Choroid plexus epithelial cell (primary cell): ENCODE data around the gene NPM3.

Experiments
- DNase-seq: peaks from one replicate; pipeline ENCODE4 v3.0.0-alpha.2; 2010; ENCODE audit warnings: low read depth
- H3K4me3 ChIP-seq: 2 replicates; pipeline ENCODE4 v1.5.1; 2011; ENCODE audit warnings: low read depth, mild to moderate bottlenecking, control low read depth, low read length, moderate library complexity
- TF ChIP-seq, protein P1 (sequence below): conservative IDR thresholded peaks from 2 replicates; pipeline ENCODE4 v1.5.1; 2011; ENCODE audit warnings: low read depth, mild to moderate bottlenecking, control low read depth, inconsistent platforms, low read length, moderate library complexity

The NPM3 gene, protein sequence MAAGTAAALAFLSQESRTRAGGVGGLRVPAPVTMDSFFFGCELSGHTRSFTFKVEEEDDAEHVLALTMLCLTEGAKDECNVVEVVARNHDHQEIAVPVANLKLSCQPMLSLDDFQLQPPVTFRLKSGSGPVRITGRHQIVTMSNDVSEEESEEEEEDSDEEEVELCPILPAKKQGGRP

GRCh38 chr10:101782811-101783735 lies at the start of gene NPM3:
TSS of gene NPM3 (minus strand) at chr10:101783446. CDS start at chr10:101783390, 56 bp downstream.
- TF ChIP-seq, protein P1, sequence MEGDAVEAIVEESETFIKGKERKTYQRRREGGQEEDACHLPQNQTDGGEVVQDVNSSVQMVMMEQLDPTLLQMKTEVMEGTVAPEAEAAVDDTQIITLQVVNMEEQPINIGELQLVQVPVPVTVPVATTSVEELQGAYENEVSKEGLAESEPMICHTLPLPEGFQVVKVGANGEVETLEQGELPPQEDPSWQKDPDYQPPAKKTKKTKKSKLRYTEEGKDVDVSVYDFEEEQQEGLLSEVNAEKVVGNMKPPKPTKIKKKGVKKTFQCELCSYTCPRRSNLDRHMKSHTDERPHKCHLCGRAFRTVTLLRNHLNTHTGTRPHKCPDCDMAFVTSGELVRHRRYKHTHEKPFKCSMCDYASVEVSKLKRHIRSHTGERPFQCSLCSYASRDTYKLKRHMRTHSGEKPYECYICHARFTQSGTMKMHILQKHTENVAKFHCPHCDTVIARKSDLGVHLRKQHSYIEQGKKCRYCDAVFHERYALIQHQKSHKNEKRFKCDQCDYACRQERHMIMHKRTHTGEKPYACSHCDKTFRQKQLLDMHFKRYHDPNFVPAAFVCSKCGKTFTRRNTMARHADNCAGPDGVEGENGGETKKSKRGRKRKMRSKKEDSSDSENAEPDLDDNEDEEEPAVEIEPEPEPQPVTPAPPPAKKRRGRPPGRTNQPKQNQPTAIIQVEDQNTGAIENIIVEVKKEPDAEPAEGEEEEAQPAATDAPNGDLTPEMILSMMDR: no peak
- H3K4me3 ChIP-seq: peak within 1 kb of the TSS; percentile 63
- peak; percentile 82 for DNase-seq

DNA sequence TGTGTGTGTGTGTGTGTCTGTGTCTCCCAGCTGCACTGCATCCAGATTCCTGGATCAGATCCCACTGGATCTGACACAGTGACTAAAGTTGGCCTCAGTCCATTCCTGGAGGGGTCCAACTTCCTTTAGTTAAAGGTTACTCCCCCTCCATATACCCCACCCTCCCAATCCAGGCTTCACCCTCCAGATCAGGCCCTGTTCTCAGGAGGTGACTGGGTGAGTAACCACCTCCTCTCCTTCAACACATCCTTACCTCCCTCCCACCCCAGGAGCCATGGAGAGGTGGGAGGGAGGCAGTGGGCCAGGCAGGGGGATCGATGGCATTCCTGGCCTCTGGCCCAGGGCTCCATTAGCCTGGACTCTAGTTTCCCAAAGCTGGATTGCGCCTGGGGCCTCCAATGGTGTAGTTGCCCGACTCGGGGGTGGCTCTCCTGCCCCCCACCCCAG lies 49.1 kb upstream of the NPM3 start:
- H3K4me3 ChIP-seq: no peak overlapping the region
- no peak for DNase-seq
- TF ChIP-seq, protein P1: no peak

DNA sequence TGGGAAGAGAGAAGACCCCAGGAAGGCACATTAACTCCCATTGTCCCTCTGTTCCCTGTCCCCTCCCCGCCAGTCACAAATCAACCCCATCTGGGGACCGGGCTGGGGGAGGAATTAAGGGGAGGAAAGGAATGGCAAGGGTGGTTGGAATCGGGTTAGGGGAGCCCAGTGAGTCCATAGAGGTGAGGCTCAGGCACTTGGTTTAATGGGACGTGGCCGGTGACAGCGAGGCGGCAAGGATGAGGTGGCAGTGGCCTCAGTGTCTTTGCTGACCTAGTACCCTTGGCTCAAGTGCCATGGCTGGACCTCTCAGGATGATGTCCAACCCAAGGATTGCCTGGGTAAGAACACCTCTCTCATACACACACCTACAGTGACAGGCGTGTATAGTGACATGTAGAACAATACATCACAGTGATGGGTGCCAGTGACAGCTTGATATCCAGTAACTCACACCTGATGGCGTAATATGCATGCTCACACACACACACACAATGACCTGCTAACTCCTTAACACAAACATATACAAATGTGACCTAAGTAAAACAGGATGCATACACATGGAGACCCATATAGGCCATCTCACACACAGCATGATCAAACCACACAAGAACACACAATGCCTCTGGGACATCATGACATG lies 48.0 kb upstream of the NPM3 start:
- peak overlapping the region; percentile 72 for H3K4me3 ChIP-seq
- TF ChIP-seq, protein P1: no peak
- DNase-seq: no peak

GRCh38 chr10:101830322-101831168 lies 47.3 kb upstream of the NPM3 start:
- TF ChIP-seq, protein P1: no peak
- H3K4me3 ChIP-seq: peak overlapping the region; percentile 72
- peak; percentile 93 for DNase-seq

DNA sequence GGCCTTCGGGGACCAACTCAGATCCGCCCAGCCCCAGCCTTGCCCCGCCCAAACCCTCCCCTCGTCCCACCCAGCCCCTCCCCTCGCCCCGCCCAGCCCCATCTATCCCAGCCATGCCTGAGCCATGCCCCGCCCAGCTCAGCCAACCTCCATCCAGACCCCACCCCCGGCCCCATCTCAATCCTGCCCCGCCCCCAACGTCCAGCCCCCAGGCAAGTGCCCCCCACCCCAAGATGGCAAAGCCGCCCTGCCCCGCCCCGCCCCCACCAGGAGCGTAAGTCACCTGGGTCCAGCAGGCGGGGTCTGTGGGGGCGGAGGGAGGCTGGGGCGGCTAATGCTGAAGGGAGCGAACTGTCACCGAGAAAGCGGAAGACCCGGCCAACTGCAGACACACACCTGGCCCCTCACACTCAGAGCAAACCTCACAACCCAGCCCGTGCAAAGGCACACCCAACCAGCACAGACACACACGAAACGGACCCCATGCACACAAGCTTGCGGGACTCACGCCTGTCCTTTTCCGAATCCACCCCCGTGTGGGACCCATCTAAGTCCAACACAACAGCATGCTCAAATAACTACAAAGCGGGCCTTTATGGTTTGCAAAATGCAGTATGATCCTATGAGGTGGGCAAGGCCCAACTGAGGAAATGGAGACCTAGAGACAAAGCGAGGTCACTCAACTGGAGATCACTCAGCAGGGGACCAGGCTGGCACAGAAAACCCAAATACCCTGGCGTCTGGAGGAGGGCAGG lies 46.5 kb upstream of the NPM3 start:
- TF ChIP-seq, protein P1: no peak
- DNase-seq: peak; percentile 67
- peak overlapping the region; percentile 72 for H3K4me3 ChIP-seq
